Measurements from ENCODE around the gene PRM1. TPM values are rescaled to one million over a fixed set of nuclear protein-coding genes. Genes with fewer than 3 reads are reported as not detected.

PRM1 gene
- total RNA-seq, 4 donors from 2014 or later = not detected

DNA sequence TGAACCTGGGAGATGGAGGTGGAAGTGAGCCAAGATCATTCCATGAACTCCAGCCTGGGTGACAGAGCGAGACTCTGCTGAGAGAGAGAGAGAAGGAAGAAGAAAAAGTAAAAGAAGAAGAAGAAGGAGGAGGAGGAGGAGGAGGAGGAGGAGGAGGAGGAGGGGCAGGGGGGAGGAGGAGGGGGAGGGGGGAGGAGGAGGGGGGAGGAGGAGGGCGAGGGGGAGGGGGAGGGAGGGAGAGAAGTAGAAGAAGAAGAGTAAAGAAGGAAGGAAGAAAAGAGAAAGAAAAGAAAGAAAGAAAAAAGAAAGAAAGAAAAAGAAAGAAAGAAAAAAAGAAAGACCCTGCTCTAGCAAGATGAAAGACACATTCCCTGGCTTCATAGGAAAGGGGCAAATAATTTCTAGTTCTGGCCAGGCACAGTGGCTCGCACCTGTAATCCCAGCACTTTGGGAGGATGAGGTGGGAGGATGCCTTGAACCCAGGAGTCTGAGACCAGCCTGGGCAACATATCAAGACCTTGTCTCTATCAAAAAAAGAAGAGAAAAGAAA is 48.8 kb downstream of the PRM1 start:
- no peak overlapping the region for H3K27ac ChIP-seq
- WGBS = 92% methylated on average over 2 of the region's 3 CpGs
- TF ChIP-seq EP300 (IDR thresholded peaks at IDR 0.05) (no peak), CTCF (IDR thresholded peaks at IDR 0.05) (no peak)

DNA sequence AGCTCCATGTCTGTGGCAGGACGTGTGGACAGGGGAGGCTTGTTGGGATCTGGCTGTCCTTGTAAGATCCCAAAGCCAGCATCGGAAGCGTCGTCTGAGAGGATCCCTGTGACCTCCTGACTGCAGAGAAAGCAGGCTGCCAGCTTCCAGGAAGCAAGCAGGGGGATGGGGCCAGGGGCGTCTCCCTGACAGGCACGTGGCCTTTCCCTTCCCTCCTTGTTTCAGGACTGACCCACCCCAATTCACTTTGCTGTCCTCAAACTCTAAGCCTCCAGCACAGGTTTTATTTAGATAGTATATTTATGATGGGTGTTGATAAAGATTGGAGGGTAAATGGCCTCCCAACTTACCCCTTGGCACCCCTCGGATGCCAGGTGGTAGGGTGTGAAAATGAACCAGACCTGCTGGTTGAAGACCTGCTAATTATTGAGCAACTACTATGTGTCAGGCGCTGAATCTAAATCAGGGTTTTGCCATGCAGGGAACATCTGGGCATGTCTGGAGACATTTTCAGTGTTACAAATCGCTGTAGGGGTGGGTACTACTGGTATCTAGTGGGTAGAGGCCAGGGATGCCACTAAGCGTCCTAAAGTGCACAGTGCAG is 49.7 kb downstream of the PRM1 start:
- Histone ChIP-seq H3K27me3 (no peaks in the 10 kb centered on the region), H3K36me3 (no peaks in the 10 kb centered on the region), H3K4me1 (peaks cover 8% of the 10 kb centered on the region), H3K9me3 (no peaks in the 10 kb centered on the region), H3K4me3 (no peak overlapping the region), H3K27ac (no peak overlapping the region)
- no peak for TF ChIP-seq POLR2A (IDR thresholded peaks at IDR 0.05)
- no peak for TF ChIP-seq POLR2AphosphoS5 (IDR thresholded peaks at IDR 0.05)
- no peak for TF ChIP-seq EP300 (IDR thresholded peaks at IDR 0.05)
- no peak for TF ChIP-seq CTCF (IDR thresholded peaks at IDR 0.05)
- WGBS = 85% methylated on average over 10 of the region's 10 CpGs
- no peak for DNase-seq (ENCODE audit: low spot score in 2 of 2)

More for the DNA sequence above, 48.8 kb downstream of the PRM1 start:
- no peak for DNase-seq (ENCODE audit: low spot score in 2 of 2)
- Histone ChIP-seq H3K4me3 (no peak overlapping the region), H3K4me1 (peaks cover 8% of the 10 kb centered on the region), H3K9me3 (no peaks in the 10 kb centered on the region), H3K36me3 (no peaks in the 10 kb centered on the region), H3K27me3 (no peaks in the 10 kb centered on the region)

Other genes starting within 250 kb of the PRM1 start
- 10 to 100 TPM in 1 of 4 donors, 1 to 10 TPM in 3; 3.9 to 15.4 (median 7.5) TPM for gene SOCS1, start 25.1 kb downstream of the PRM1 start, total RNA-seq
- not detected for gene TNP2, start 12.0 kb downstream of the PRM1 start, total RNA-seq
- gene PRM3, start 7.7 kb downstream of the PRM1 start, total RNA-seq = not detected
- gene PRM2, start 4.8 kb downstream of the PRM1 start, total RNA-seq = not detected
- 1 to 10 TPM; 2.7 to 7.7 (median 6.4) TPM for gene RMI2, start 64.1 kb upstream of the PRM1 start, total RNA-seq

Data from suprapubic skin (tissue), 4 donors.